Measurements from ENCODE around the gene TPST2.

TPST2 gene

GRCh38 chr22:26610072-26610958 lies 20.4 kb upstream of the TPST2 start:
- peak; percentile 29 to 68 for DNase-seq
- TF ChIP-seq, protein P1, sequence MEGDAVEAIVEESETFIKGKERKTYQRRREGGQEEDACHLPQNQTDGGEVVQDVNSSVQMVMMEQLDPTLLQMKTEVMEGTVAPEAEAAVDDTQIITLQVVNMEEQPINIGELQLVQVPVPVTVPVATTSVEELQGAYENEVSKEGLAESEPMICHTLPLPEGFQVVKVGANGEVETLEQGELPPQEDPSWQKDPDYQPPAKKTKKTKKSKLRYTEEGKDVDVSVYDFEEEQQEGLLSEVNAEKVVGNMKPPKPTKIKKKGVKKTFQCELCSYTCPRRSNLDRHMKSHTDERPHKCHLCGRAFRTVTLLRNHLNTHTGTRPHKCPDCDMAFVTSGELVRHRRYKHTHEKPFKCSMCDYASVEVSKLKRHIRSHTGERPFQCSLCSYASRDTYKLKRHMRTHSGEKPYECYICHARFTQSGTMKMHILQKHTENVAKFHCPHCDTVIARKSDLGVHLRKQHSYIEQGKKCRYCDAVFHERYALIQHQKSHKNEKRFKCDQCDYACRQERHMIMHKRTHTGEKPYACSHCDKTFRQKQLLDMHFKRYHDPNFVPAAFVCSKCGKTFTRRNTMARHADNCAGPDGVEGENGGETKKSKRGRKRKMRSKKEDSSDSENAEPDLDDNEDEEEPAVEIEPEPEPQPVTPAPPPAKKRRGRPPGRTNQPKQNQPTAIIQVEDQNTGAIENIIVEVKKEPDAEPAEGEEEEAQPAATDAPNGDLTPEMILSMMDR (IDR thresholded peaks at IDR 0.05) = no peak
- Histone ChIP-seq H3K4me1 (peaks cover 0 to 7% (median 0%) of the 10 kb centered on the region in 4 donors), H3K36me3 (no peaks in the 10 kb centered on the region), H3K4me3 (no peak overlapping the region), H3K27ac (no peak overlapping the region), H3K9me3 (no peaks in the 10 kb centered on the region), H3K27me3 (peaks cover 0 to 23% of the 10 kb centered on the region in 2 donors)
- intact Hi-C loops (cut with DNase I; ENCODE audit: low total_unique reads) = no loop called here

DNA sequence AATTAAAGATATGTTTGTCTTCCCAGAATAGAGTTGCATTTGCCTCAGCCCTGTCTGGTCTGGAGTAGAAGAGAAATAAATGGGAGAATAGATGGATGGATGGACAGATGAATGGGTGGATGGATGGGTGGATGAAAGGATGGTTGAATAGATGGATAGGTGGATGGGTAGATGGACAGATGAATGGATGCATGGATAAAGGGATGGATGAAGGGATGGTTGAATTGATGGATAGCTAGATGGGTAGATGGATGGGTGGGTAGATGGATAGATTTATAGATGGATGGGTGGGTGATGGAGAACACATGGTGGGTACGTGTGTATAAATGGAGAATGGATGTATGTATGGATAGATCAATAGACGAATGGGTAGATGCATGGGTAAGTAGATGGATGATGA lies 19.4 kb upstream of the TPST2 start:
- Histone ChIP-seq H3K27ac (no peak overlapping the region), H3K4me3 (no peak overlapping the region), H3K9me3 (no peaks in the 10 kb centered on the region), H3K27me3 (peaks cover 0 to 13% of the 10 kb centered on the region in 2 donors), H3K4me1 (peaks cover 0 to 7% (median 0%) of the 10 kb centered on the region in 4 donors), H3K36me3 (no peaks in the 10 kb centered on the region)
- DNase-seq = no peak
- TF ChIP-seq, protein P1 (IDR thresholded peaks at IDR 0.05) = no peak
- intact Hi-C loops (cut with DNase I; ENCODE audit: low total_unique reads) = no loop called here

GRCh38 chr22:26608129-26608528 lies 18.2 kb upstream of the TPST2 start:
- no peak for DNase-seq
- Histone ChIP-seq H3K9me3 (no peaks in the 10 kb centered on the region), H3K27me3 (peaks cover 0 to 9% of the 10 kb centered on the region in 2 donors), H3K4me3 (no peak overlapping the region), H3K27ac (no peak overlapping the region), H3K4me1 (peaks cover 0 to 7% (median 0%) of the 10 kb centered on the region in 4 donors), H3K36me3 (no peaks in the 10 kb centered on the region)
- TF ChIP-seq, protein P1 (IDR thresholded peaks at IDR 0.05) = no peak
- intact Hi-C loops (cut with DNase I; ENCODE audit: low total_unique reads) = no loop called here

DNA sequence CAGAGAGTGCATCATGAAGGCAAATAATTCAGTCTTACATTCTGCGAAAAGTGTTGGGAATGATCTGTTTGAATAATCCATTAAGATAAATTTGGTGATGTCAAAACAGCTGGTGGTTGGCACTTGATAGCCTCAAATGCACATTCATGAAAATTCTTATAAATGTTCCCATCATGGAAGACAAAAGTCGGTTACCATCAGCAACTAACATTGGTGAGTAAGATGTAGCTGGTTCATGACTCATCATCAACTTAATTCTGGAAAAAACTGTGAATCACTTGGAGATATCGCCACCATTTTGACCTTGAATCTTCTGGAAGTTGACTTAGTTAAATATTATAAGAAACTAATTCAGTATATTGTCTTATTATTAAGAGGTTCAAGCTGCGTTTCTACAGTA lies 16.7 kb upstream of the TPST2 start:
- Histone ChIP-seq H3K9me3 (no peaks in the 10 kb centered on the region), H3K4me3 (no peak overlapping the region), H3K4me1 (peaks cover 0 to 7% (median 0%) of the 10 kb centered on the region in 4 donors), H3K27ac (no peak overlapping the region), H3K36me3 (no peaks in the 10 kb centered on the region), H3K27me3 (no peaks in the 10 kb centered on the region)
- DNase-seq = no peak
- TF ChIP-seq, protein P1 (IDR thresholded peaks at IDR 0.05) = no peak
- intact Hi-C loops (cut with DNase I; ENCODE audit: low total_unique reads) = no loop called here

- intact Hi-C loops (cut with DNase I; ENCODE audit: low total_unique reads) = no loop called here
- no peaks in the 10 kb centered on the region for H3K36me3 ChIP-seq
- DNase-seq = no peak
- H3K27ac ChIP-seq = no peak overlapping the region
- no peak overlapping the region for H3K4me3 ChIP-seq
- no peaks in the 10 kb centered on the region for H3K4me1 ChIP-seq
- no peaks in the 10 kb centered on the region for H3K9me3 ChIP-seq
- TF ChIP-seq, protein P1 (IDR thresholded peaks at IDR 0.05) = no peak
- no peaks in the 10 kb centered on the region for H3K27me3 ChIP-seq
These were observed 14.4 kb upstream of the TPST2 start for GRCh38 chr22:26604368-26604767.

Data from tibial artery (tissue), 4 donors.